Activated B cell treated with CpG ODN at 0.5 μM for 24 hours (primary cell): ENCODE data around the gene MYLIP. TPM values are rescaled to one million over a fixed set of nuclear protein-coding genes. Genes with fewer than 3 reads are reported as not detected.

ENCODE experiments used
- ATAC-seq: fragments of 200-7000 bp; cut with Tn5 transposase; one replicate; pipeline ENCODE4 v1.10.0; 2021; ENCODE audit warnings: low read depth, mild to moderate bottlenecking, moderate library complexity
- CTCF ChIA-PET: fragments of 350-600 bp; sonication (Branson Sonifier 250); formaldehyde crosslinking; loops from one replicate; lab custom pipeline; 2021; ENCODE audit warnings: antibody characterized with exemption; lab: Charles Lee
- POLR2A ChIA-PET: fragments of 350-600 bp; sonication (Branson Sonifier 250); formaldehyde crosslinking; loops from one replicate; lab custom pipeline; 2021; ENCODE audit warnings: antibody characterized with exemption; lab: Charles Lee
- DNase-seq: peaks from one replicate; pipeline ENCODE4 v3.0.0; 2022
- H3K27ac Mint-ChIP-seq: one replicate; pipeline ENCODE4 v1.8.0; 2020; ENCODE audit warnings: mixed read lengths
- H3K27me3 Mint-ChIP-seq: one replicate; pipeline ENCODE4 v1.8.0; 2021; ENCODE audit warnings: mixed read lengths
- H3K36me3 Mint-ChIP-seq: one replicate; pipeline ENCODE4 v1.8.0; 2021; ENCODE audit warnings: low read depth, mixed read lengths
- H3K4me1 Mint-ChIP-seq: one replicate; pipeline ENCODE4 v1.8.0; 2021; ENCODE audit warnings: mixed read lengths
- H3K4me3 Mint-ChIP-seq: one replicate; pipeline ENCODE4 v1.8.0; 2020; ENCODE audit warnings: mild to moderate bottlenecking, mixed read lengths
- H3K9me3 Mint-ChIP-seq: one replicate; pipeline ENCODE4 v1.8.0; 2020; ENCODE audit warnings: mixed read lengths
- intact Hi-C: fragments of 100-400 bp; cut with micrococcal nuclease; formaldehyde crosslinking; loops from one replicate; pipeline ENCODE4 v1.15.1; 2024
- total RNA-seq: library from RNA; stranded (reverse); gene quantifications from 2 replicates; pipeline ENCODE4 v1.2.3, GENCODE V29; 2022
- TF ChIP-seq, protein P1 (sequence below): fragments of 200-600 bp; IDR thresholded peaks from one replicate; pipeline ENCODE4 v1.8.0; 2022; ENCODE audit warnings: antibody characterized with exemption, mild to moderate bottlenecking

MYLIP gene
- total RNA-seq, 1 donor from 2014 or later, result 10.3 TPM

DNA sequence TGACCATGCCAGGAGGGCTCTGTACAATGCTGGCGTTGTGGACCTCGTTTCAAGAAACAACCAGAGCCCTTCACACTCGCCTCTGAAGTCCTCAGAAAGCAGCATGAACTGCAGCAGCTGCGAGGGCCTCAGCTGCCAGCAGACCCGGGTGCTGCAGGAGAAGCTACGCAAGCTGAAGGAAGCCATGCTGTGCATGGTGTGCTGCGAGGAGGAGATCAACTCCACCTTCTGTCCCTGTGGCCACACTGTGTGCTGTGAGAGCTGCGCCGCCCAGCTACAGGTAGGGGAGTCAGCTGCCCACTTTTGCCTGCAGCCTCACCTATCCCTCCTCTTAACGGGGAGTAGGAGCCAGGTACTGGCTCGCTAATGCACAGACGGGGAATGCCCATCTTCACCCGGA lies 16.2 kb downstream of the MYLIP start:
- no peak overlapping the region for H3K27ac Mint-ChIP-seq
- H3K4me3 Mint-ChIP-seq, result no peak overlapping the region
- intact Hi-C loops, result no loop called here
- ATAC-seq (no peak), DNase-seq (no peak)
- POLR2A ChIA-PET, result no interaction called here
- TF ChIP-seq, protein P1, sequence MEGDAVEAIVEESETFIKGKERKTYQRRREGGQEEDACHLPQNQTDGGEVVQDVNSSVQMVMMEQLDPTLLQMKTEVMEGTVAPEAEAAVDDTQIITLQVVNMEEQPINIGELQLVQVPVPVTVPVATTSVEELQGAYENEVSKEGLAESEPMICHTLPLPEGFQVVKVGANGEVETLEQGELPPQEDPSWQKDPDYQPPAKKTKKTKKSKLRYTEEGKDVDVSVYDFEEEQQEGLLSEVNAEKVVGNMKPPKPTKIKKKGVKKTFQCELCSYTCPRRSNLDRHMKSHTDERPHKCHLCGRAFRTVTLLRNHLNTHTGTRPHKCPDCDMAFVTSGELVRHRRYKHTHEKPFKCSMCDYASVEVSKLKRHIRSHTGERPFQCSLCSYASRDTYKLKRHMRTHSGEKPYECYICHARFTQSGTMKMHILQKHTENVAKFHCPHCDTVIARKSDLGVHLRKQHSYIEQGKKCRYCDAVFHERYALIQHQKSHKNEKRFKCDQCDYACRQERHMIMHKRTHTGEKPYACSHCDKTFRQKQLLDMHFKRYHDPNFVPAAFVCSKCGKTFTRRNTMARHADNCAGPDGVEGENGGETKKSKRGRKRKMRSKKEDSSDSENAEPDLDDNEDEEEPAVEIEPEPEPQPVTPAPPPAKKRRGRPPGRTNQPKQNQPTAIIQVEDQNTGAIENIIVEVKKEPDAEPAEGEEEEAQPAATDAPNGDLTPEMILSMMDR, result no peak
- no peaks in the 10 kb centered on the region for H3K27me3 Mint-ChIP-seq
- CTCF ChIA-PET, result no interaction called here
- peaks cover 2% of the 10 kb centered on the region for H3K9me3 Mint-ChIP-seq
- H3K4me1 Mint-ChIP-seq, result peaks cover 4% of the 10 kb centered on the region
- peaks cover 93% of the 10 kb centered on the region for H3K36me3 Mint-ChIP-seq

DNA sequence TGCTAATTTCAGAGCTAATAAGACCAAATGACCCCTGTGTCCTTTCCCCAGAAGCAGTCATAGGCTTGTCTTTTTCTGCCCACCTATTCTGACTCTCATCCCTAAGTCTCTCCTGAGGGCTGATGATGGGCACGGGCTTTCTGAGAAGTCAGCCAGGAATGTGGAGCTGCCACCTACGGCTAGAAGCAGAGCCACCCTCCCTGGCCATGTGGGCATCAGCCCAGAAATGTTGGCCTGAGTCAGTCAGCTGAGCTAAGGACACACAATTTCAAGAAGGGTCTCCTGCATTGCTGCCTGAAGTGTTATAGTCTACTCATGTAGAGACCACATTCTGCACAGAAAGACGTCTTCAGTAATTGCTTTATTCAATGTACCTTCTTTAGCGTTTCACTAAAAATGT lies 17.1 kb downstream of the MYLIP start:
- H3K36me3 Mint-ChIP-seq, result peaks cover 93% of the 10 kb centered on the region
- no peak overlapping the region for H3K4me3 Mint-ChIP-seq
- peaks cover 2% of the 10 kb centered on the region for H3K4me1 Mint-ChIP-seq
- ChIA-PET CTCF (interaction anchor here (0.6 kb wide), 1 partner anchor 15 kb away, joined by 3 read pairs; no protein-coding TSS in a partner anchor), POLR2A (no interaction called here)
- ATAC-seq, result no peak
- intact Hi-C loops, result no loop called here
- TF ChIP-seq, protein P1, result no peak
- H3K27me3 Mint-ChIP-seq, result no peaks in the 10 kb centered on the region
- peaks cover 2% of the 10 kb centered on the region for H3K9me3 Mint-ChIP-seq
- DNase-seq, result no peak
- no peak overlapping the region for H3K27ac Mint-ChIP-seq

DNA sequence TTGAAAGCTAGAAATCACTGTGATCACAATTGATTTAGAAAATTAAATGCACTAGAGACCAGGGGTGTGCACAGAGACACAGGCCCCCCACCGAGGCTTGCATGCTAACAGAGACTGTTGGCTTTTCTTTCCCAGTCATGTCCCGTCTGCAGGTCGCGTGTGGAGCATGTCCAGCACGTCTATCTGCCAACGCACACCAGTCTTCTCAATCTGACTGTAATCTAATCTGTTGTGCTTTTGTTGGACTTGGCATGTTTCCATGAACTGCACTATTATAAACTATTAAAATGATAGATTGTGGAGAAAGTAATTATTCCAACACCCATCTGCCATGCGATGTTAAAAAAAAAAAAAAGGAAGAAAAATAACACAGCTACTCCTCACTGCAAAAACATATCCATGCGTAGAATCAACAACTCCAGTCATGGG lies 17.7 kb downstream of the MYLIP start:
- Mint-ChIP-seq H3K4me3 (no peak overlapping the region), H3K27ac (no peak overlapping the region), H3K27me3 (no peaks in the 10 kb centered on the region), H3K36me3 (peaks cover 94% of the 10 kb centered on the region), H3K4me1 (peaks cover 1% of the 10 kb centered on the region), H3K9me3 (peaks cover 2% of the 10 kb centered on the region)
- intact Hi-C loops, result no loop called here
- ChIA-PET CTCF (interaction anchor here (0.6 to 1.5 kb wide), 3 partner anchors 16 to 455 kb away, joined by 3 to 6 read pairs (median 3); partner anchors contain the start of gene MYLIP), POLR2A (no interaction called here)
- TF ChIP-seq, protein P1, result no peak
- ATAC-seq, result no peak
- DNase-seq, result no peak

DNA sequence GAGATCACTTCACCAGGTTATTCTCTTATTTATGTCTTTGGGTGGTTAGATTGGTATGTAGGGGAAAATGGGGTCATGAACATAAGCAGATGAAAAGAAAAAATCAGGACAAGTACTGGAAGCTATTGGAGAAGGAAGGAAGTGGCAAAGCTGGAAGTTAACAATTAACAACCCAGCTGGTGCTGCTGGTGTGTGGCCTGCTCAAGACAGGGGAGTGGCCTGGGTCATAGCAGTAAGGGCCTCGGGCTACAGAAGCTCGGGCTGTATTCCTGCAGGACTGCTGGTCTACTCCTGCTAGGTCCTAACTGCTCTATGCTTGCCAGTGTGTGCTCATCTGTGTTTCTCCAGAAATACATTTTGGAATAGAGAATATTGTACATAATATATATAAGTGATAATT lies 19.6 kb downstream of the MYLIP start:
- intact Hi-C loops, result no loop called here
- TF ChIP-seq, protein P1, result no peak
- Mint-ChIP-seq H3K4me3 (no peak overlapping the region), H3K27ac (no peak overlapping the region), H3K9me3 (no peaks in the 10 kb centered on the region), H3K4me1 (no peaks in the 10 kb centered on the region), H3K36me3 (peaks cover 84% of the 10 kb centered on the region), H3K27me3 (no peaks in the 10 kb centered on the region)
- no peak for ATAC-seq
- ChIA-PET CTCF (no interaction called here), POLR2A (no interaction called here)
- DNase-seq, result no peak

DNA sequence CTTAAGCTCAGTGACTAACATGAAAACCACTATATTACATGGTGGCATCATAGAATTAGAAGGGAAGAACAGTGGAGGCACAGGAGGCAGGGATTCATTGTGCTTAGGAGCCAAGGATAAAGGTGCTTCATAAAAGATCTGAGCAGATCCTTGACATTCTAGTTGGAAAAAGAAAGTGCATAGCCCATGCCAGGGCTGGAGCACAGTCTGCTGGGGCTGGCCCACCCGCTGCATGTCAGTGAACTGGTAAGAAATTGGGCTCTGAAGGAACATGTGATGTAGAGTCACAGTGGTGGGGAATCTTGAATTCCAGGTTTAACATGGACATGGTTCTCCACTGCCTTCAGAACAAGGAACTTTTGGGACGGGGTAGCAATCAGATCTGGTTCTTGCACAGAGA lies 20.4 kb downstream of the MYLIP start:
- Mint-ChIP-seq H3K27me3 (no peaks in the 10 kb centered on the region), H3K27ac (no peak overlapping the region), H3K4me1 (no peaks in the 10 kb centered on the region), H3K4me3 (no peak overlapping the region), H3K36me3 (peaks cover 80% of the 10 kb centered on the region), H3K9me3 (no peaks in the 10 kb centered on the region)
- ChIA-PET POLR2A (no interaction called here), CTCF (no interaction called here)
- TF ChIP-seq, protein P1, result no peak
- no peak for DNase-seq
- ATAC-seq, result no peak
- intact Hi-C loops, result no loop called here
